ENCODE data around the gene LARGE1.

The LARGE1 gene

GRCh38 chr22:33232071-33232470, 688.2 kb downstream of the LARGE1 start:
- DNase-seq (ENCODE audit: low spot score), result no peak

- no peak for DNase-seq (ENCODE audit: low spot score)
These were observed 692.5 kb downstream of the LARGE1 start for GRCh38 chr22:33227791-33228190.

DNA sequence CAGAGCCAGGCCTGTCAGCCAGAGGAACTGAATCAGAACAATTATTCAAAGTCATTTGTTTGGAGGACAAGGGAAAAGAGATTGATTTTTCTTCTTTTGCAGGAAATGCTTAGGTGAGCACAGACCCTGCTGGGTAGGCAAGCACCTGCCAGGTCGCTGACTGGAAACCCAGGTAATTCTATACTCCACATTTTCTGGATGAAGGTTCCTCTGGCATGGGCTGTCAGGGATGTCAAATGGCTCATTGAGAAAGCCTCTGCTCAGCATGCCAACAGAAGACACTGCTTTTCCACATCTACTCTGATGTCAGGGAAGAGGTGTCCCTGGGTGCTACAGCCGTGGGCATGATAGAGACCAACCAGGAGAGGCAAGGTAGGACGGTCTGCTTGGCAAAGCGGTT, 695.4 kb downstream of the LARGE1 start:
- DNase-seq (ENCODE audit: low spot score), result no peak

All from left forelimb (tissue), 1 donor.